ENCODE measurements around the gene NRXN3.

Gene NRXN3

GRCh38 chr14:78170203-78170602 lies at the start of gene NRXN3:
Gene NRXN3 (plus strand): TSS chr14:78170373. CDS start chr14:78243094, 72,721 bp downstream.
- Histone ChIP-seq H3K9me3 (ENCODE audit: control insufficient read depth, insufficient read depth, low read depth, low read length) (no peaks in the 10 kb centered on the region), H3K4me1 (ENCODE audit: control insufficient read depth, insufficient read depth, low read length) (no peaks in the 10 kb centered on the region), H3K4me3 (ENCODE audit: low read depth, low read length) (no peak within 1 kb of the TSS), H3K27ac (ENCODE audit: extremely low read depth, low read depth, low read length) (no peak within 1 kb of the TSS), H3K36me3 (ENCODE audit: control insufficient read depth in 2 of 2, insufficient read depth in 1 of 2, low read length in 2 of 2) (no peaks in the 10 kb centered on the region)
- ChIA-PET POLR2A (no interaction called here), CTCF (no interaction called here)
- TF ChIP-seq ZNF157 (tag by site-specific recombination; IDR thresholded peaks at IDR 0.05): no peak
- TF ChIP-seq ZNF449 (tag by site-specific recombination; IDR thresholded peaks at IDR 0.05): no peak
- no peak for TF ChIP-seq ZNF518A (tag by site-specific recombination; conservative IDR thresholded peaks at IDR 0.05; ENCODE audit: low read depth)
- TF ChIP-seq ZNF26 (tag by site-specific recombination; IDR thresholded peaks at IDR 0.05): no peak
- no peak for TF ChIP-seq ZNF792 (tag by site-specific recombination; IDR thresholded peaks at IDR 0.05)
- TF ChIP-seq ZNF391 (tag by site-specific recombination; IDR thresholded peaks at IDR 0.05; ENCODE audit: borderline replicate concordance, low read depth): no peak
- no peak for TF ChIP-seq ZBTB1 (tag by site-specific recombination; IDR thresholded peaks at IDR 0.05)
- TF ChIP-seq ZNF202 (tag by site-specific recombination; IDR thresholded peaks at IDR 0.05; ENCODE audit: borderline replicate concordance): no peak
- TF ChIP-seq YY2 (tag by site-specific recombination; IDR thresholded peaks at IDR 0.05): no peak
- TF ChIP-seq ZNF707 (tag by site-specific recombination; IDR thresholded peaks at IDR 0.05): no peak
- no peak for TF ChIP-seq ZNF660 (tag by site-specific recombination; IDR thresholded peaks at IDR 0.05)
- no peak for TF ChIP-seq ZFP3 (tag by site-specific recombination; IDR thresholded peaks at IDR 0.05; ENCODE audit: low read depth)
- TF ChIP-seq PBX3 (CRISPR knock-in tag; IDR thresholded peaks at IDR 0.05): no peak
- no peak for TF ChIP-seq KLF17 (tag by site-specific recombination; IDR thresholded peaks at IDR 0.05)
- no peak for TF ChIP-seq ZSCAN18 (tag by site-specific recombination; IDR thresholded peaks at IDR 0.05)
- TF ChIP-seq ZNF510 (tag by site-specific recombination; IDR thresholded peaks at IDR 0.05; ENCODE audit: insufficient replicate concordance): no peak
- TF ChIP-seq ZNF132 (tag by site-specific recombination; IDR thresholded peaks at IDR 0.05; ENCODE audit: borderline replicate concordance): no peak
- no peak for TF ChIP-seq ZNF501 (tag by site-specific recombination; IDR thresholded peaks at IDR 0.05)
- no peak for TF ChIP-seq CTCF (tag by site-specific recombination; IDR thresholded peaks at IDR 0.05)
